ENCODE results near the gene ACTR1A.

DNA sequence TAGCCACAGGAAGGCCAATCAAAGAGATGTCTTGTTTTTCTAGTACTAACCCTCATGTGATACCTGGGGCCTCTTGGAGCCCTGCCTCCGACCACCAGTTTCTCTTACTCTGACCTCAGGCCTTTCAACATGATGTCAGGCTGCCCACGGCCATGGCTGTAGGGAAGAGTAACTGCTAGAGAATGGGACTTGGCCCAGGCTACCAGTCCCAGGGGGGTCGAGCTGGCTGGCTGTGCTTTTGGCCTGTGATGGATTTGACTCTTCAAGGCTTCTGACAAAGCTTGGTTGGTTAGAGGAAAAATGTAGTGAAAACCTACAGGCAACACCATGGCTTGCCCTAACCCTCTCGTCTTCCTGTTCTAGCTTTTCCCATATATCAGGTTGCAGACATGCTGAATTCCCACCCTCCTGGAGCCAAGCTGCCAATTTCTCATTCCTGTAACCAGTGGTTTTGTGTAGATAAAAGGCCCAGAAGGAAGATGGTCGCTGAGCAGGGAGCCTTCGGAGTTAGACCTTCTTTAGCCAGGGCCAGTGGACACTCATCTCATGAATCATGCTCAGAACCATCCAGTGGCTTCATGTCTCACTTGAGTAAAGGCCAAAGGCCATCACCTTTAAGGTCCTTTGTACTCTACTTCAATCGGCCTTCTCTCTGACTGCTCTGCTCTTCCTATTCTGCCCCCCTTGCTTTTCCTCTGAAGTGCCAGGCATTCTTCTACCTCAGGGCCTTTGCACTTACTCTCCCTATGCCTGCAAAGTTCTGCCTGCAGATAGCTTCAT is 20.9 kb upstream of the ACTR1A start:
- TF ChIP-seq, protein P1, sequence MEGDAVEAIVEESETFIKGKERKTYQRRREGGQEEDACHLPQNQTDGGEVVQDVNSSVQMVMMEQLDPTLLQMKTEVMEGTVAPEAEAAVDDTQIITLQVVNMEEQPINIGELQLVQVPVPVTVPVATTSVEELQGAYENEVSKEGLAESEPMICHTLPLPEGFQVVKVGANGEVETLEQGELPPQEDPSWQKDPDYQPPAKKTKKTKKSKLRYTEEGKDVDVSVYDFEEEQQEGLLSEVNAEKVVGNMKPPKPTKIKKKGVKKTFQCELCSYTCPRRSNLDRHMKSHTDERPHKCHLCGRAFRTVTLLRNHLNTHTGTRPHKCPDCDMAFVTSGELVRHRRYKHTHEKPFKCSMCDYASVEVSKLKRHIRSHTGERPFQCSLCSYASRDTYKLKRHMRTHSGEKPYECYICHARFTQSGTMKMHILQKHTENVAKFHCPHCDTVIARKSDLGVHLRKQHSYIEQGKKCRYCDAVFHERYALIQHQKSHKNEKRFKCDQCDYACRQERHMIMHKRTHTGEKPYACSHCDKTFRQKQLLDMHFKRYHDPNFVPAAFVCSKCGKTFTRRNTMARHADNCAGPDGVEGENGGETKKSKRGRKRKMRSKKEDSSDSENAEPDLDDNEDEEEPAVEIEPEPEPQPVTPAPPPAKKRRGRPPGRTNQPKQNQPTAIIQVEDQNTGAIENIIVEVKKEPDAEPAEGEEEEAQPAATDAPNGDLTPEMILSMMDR (IDR thresholded peaks at IDR 0.05) = no peak
- TF ChIP-seq POLR2AphosphoS5 (IDR thresholded peaks at IDR 0.05) = no peak
